ENCODE data around the gene SLC27A5.
A peak's percentile ranks its signal among the peaks of the same experiment; 100 is the strongest.
"Not testable (repeated sequence)": the region's sequence is repeated elsewhere in the genome, so short reads cannot be mapped to it uniquely, and the experiment has no call there.

SLC27A5 gene

DNA sequence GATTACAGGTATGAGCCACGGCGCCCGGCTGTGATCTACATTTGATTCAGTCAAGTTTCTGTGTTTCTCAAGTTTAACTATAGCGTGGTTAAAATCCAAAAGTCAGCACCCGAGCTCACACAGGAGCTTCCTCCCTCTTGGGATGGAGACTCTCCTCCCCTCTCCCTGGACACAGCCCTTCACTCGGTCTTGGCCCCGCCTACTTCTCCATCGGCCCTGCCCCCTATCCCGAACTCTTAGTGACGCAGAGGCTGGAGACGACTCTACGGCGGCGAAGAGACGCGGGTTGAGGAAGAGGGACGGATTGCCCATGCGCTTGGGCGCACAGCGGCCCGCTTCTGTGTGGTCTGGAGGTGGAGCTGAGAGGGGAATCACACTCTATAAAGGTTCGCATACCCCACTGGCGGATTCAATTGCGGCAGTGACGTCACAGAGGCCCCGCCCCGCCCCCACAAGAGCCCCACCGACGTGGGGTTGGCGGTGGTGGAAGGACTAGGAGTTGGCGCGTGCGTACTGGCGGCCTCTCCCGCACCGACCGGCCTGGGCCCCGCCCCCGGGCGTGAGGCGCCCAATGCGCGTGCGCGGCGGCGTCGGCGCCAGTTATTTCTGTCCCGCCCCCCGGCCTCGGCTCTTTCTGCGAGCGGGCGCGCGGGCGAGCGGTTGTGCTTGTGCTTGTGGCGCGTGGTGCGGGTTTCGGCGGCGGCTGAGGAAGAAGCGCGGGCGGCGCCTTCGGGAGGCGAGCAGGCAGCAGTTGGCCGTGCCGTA is 32.2 kb upstream of the SLC27A5 start, which contains the start of gene TRIM28:
Gene TRIM28 (plus strand): TSS at position 239 of the 765 bp plus-strand sequence. CDS start 694 bp downstream, outside the sequence.
- TF ChIP-seq, protein P1, sequence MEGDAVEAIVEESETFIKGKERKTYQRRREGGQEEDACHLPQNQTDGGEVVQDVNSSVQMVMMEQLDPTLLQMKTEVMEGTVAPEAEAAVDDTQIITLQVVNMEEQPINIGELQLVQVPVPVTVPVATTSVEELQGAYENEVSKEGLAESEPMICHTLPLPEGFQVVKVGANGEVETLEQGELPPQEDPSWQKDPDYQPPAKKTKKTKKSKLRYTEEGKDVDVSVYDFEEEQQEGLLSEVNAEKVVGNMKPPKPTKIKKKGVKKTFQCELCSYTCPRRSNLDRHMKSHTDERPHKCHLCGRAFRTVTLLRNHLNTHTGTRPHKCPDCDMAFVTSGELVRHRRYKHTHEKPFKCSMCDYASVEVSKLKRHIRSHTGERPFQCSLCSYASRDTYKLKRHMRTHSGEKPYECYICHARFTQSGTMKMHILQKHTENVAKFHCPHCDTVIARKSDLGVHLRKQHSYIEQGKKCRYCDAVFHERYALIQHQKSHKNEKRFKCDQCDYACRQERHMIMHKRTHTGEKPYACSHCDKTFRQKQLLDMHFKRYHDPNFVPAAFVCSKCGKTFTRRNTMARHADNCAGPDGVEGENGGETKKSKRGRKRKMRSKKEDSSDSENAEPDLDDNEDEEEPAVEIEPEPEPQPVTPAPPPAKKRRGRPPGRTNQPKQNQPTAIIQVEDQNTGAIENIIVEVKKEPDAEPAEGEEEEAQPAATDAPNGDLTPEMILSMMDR (IDR thresholded peaks at IDR 0.05; ENCODE audit: insufficient read depth, missing control alignments): no peak
- FAIRE-seq (no peak), DNase-seq (ENCODE audit: insufficient read length, low spot score) (peak; percentile 77)

DNA sequence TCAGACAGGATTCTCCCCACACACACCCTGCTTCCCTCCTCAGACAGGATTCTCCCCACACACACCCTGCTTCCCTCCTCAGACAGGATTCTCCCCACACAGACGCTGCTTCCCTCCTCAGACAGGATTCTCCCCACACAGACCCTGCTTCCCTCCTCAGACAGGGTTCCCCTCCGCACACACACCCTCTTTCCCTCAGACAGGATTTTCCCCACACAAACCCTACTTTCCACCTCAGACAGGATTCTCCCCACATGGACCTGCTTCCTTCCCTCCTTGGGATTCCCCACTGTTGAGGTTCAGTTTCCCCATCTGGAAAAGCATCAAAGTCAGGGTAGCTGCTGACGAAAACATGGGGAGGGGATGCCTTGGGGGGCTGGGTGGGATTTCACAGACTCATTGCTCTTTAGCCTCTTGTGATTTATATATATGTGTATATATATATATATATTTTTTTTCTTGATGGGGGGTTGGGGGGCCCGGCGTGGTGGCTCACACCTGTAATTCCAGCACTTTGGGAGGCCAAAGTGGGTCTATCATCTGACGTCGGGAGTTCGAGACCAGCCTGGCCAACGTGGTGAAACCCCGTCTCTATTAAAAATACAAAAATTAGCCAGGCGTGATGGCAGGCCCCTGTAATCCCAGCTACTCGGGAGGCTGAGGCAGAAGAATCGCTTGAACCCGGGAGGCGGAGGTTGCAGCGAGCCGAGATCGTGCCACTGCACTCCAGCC is 31.0 kb upstream of the SLC27A5 start:
- not testable (repeated sequence) for FAIRE-seq; DNase-seq (ENCODE audit: insufficient read length, low spot score)

- not testable (repeated sequence) for DNase-seq (ENCODE audit: insufficient read length, low spot score); FAIRE-seq
These were observed 27.4 kb upstream of the SLC27A5 start for GRCh38 chr19:58539169-58539559.

DNA sequence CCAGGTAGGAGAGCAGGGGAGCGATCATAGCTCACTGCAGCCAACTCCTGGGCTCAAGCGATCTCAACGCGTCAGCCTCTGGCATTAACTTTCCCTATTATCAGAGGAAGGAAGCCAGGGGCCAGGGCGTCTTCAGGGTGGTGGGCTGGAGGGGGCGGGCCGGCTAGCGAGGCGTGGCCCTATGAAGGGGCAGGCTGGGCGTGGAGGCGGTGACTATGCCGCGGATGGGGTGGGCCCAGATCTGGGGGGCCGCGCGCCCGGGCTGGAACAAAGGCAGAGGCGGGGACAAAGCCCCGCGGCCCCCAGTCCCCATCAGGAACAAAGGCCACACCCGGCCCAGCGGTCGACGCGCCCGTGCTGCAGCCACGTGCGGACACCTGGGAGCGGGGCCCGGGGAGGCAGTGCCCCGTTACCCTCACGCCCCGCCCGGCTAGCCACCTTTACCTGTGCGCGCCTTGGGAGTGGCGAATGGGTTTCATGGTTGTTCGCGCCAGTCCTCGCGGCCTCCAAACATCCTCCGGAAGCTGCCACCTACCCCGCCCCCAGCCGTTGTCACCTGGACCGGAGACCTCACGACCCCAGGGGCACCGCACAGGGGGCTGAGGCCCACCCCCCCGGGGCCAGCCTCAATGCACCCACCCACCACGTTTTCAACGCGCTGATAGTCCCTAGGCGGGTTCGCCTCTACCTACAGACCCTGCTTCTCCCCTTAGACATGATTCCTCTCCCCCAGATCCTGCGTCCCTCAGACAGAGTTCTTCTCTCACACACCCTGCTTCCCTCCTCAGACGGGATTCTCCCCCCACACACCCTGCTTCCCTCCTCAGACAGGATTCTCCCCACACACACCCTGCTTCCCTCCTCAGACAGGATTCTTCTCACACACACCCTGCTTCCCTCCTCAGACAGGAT is 26.7 kb upstream of the SLC27A5 start:
- TF ChIP-seq, protein P1 (IDR thresholded peaks at IDR 0.05; ENCODE audit: insufficient read depth, missing control alignments): no peak
- FAIRE-seq (no peak), DNase-seq (ENCODE audit: insufficient read length, low spot score) (no peak)

DNA sequence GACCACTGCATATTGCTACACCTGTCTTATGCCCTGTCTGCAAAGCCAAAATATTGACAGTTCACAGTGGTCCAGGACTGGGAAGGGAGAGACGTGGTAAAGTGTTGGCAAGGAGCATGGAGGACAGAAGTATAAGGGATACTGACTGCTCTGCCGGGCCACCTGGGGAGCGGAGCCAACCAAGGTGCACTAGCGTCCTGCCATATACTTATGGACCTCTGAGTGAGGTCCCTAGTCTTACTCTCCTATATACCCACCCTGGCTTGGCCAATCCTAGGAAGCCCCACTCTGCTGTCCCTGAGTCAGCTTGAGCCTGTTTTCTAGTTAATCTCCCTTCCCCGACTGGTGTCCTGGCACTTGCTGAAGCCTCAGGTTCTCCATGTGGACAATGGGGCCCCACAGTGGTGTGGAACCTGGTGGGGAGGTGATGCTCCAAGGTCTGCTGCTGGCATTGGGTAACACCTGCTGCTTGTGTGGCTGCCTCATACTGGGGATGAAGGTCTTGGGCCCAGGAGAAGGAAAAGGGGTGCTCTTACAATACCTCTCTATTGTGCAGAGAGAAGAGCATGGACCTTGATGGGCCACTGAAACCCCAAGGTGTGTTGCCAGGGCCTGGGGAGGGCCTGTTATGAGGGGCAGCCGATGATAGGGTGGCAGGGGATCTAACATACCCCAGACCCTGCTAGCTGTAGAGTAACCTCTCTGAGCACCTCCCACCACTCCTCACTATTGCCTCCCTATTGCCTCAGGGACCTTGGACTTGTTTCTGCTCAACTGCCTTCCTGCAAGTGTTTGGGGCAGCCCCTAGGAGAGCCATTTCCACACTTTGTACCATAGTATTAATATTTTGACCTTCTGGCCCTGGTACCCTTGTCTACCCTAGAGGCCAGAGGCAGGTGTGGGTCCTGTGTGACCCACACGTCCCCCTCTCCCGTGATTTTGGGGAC is 25.3 kb upstream of the SLC27A5 start:
- FAIRE-seq (no peak), DNase-seq (ENCODE audit: insufficient read length, low spot score) (no peak)
- TF ChIP-seq, protein P1 (IDR thresholded peaks at IDR 0.05; ENCODE audit: insufficient read depth, missing control alignments): no peak

- no peak for FAIRE-seq
- DNase-seq (ENCODE audit: insufficient read length, low spot score): no peak
- TF ChIP-seq, protein P1 (IDR thresholded peaks at IDR 0.05; ENCODE audit: insufficient read depth, missing control alignments): no peak
These were observed 24.1 kb upstream of the SLC27A5 start for GRCh38 chr19:58535857-58536256.

- TF ChIP-seq, protein P1 (IDR thresholded peaks at IDR 0.05; ENCODE audit: insufficient read depth, missing control alignments): no peak
- FAIRE-seq (no peak), DNase-seq (ENCODE audit: insufficient read length, low spot score) (no peak)
These were observed 19.4 kb upstream of the SLC27A5 start for GRCh38 chr19:58531034-58531840.
